ENCODE measurements around the gene RPL28. TPM values are rescaled to one million over a fixed set of nuclear protein-coding genes. Genes with fewer than 3 reads are reported as not detected.

Gene RPL28
- total and polyA plus RNA-seq, 2 of the 13 experiments (the other 11 are each of a cell fraction or from before 2014, with no cell fraction given), result 105 to 420 TPM

- FAIRE-seq (no peak), ATAC-seq (no peak), DNase-seq (ENCODE audit: low spot score) (no peak)
- Histone ChIP-seq H3K27ac (ENCODE audit: extremely low read length, insufficient read depth, low read length) (no peak overlapping the region), H3K4me3 (replicated peaks in 1 of 3; ENCODE audit: insufficient read depth in 1 of 3, low read depth in 2 of 3, low read length in 3 of 3) (no peak overlapping the region), H2AFZ (ENCODE audit: low read length) (no peak overlapping the region), H3K27me3 (ENCODE audit: control insufficient read depth in 1 of 2, insufficient read depth in 2 of 2, low read length in 2 of 2) (peaks cover 0 to 5% of the 10 kb centered on the region in 2 experiments; a peak in 1 of 5 replicates), H3K4me2 (ENCODE audit: low read depth, low read length) (no peak overlapping the region), H3K79me2 (ENCODE audit: insufficient read depth, low read length) (peaks cover 16% of the 10 kb centered on the region), H3K4me1 (ENCODE audit: insufficient read depth, low read length) (peaks cover 26% of the 10 kb centered on the region), H3K9me3 (ENCODE audit: low read length) (no peaks in the 10 kb centered on the region), H3K36me3 (replicated peaks in 1 of 2; ENCODE audit: control insufficient read depth in 1 of 2, insufficient read depth in 2 of 2, low read length in 2 of 2) (peaks cover 4% of the 10 kb centered on the region in 2 experiments; a peak in 2 of 5 replicates), H3K9ac (ENCODE audit: insufficient read depth, low read depth, low read length) (no peak overlapping the region), H4K20me1 (ENCODE audit: insufficient read depth, low read length) (no peaks in the 10 kb centered on the region)
- no TSS peak for BruUV-seq (replicated peaks)
- intact Hi-C loops (cut with micrococcal nuclease; ENCODE audit: unreplicated experiment), result no loop called here
- in situ Hi-C loops (cut with HindIII; ENCODE audit: extremely low pct_ligation_motif_present, low pct_unique_long_range_greater_than_20kb), result no loop called here
- WGBS (ENCODE audit: low lambda C conversion rate), result 74% methylated on average over 2 of the region's 2 CpGs
- no peak for TF ChIP-seq POLR2G (IDR thresholded peaks at IDR 0.05; ENCODE audit: low read depth, low read length)
- TF ChIP-seq ZNF207 (IDR thresholded peaks at IDR 0.05; ENCODE audit: borderline replicate concordance), result no peak
- no peak for TF ChIP-seq NCOA2 (CRISPR knock-in tag; IDR thresholded peaks at IDR 0.05)
- no peak for TF ChIP-seq ZNF264 (CRISPR knock-in tag; IDR thresholded peaks at IDR 0.05)
- TF ChIP-seq NFIC (IDR thresholded peaks at IDR 0.05; ENCODE audit: low read length), result no peak
- TF ChIP-seq ZNF136 (CRISPR knock-in tag; IDR thresholded peaks at IDR 0.05; ENCODE audit: low read depth), result no peak
- no peak for TF ChIP-seq ZNF556 (CRISPR knock-in tag; IDR thresholded peaks at IDR 0.05; ENCODE audit: borderline replicate concordance)
- TF ChIP-seq PATZ1 (CRISPR knock-in tag; IDR thresholded peaks at IDR 0.05), result no peak
- ChIA-PET CTCF (ENCODE audit: low intra/inter-chr PET ratio, low total read pairs) (no interaction called here), POLR2A (interaction anchor here (1.0 kb wide), 1 partner anchor 130 kb away, joined by 3 read pairs; the partner anchor contains the start of gene HSPBP1)
These were observed 24.4 kb downstream of the RPL28 start for GRCh38 chr19:55410168-55410567.

Measured in HepG2 (cell line).